Nephron progenitor cell (in vitro differentiated cells): ENCODE measurements around the gene GARIN5A.

Experiments
- DNase-seq: peaks from one replicate; pipeline ENCODE4 v3.0.0; 2021
- H3K27ac Mint-ChIP-seq: 2 replicates; pipeline ENCODE4 v1.8.0; 2021; ENCODE audit warnings: mild to moderate bottlenecking, moderate library complexity, mixed read lengths
- H3K27me3 Mint-ChIP-seq: 2 replicates; pipeline ENCODE4 v1.8.0; 2021; ENCODE audit warnings: mild to moderate bottlenecking, low read depth, mixed read lengths; ENCODE audit not compliant: poor library complexity
- H3K36me3 Mint-ChIP-seq: 2 replicates; pipeline ENCODE4 v1.8.0; 2021; ENCODE audit warnings: low read depth, mixed read lengths
- H3K4me1 Mint-ChIP-seq: 2 replicates; pipeline ENCODE4 v1.8.0; 2021; ENCODE audit warnings: mixed read lengths
- H3K4me3 Mint-ChIP-seq: 2 replicates; pipeline ENCODE4 v1.8.0; 2021; ENCODE audit warnings: mild to moderate bottlenecking, moderate library complexity, mixed read lengths
- H3K9me3 Mint-ChIP-seq: 2 replicates; pipeline ENCODE4 v1.8.0; 2021; ENCODE audit warnings: mild to moderate bottlenecking, moderate library complexity, mixed read lengths
- TF ChIP-seq, protein P1 (sequence below): fragments of 200-600 bp; sonication (generic); IDR thresholded peaks from 2 replicates; pipeline ENCODE4 v1.5.0; 2021; ENCODE audit warnings: antibody characterized with exemption

The GARIN5A gene

GRCh38 chr19:50517704-50518075 lies 41.0 kb upstream of the GARIN5A start:
- Mint-ChIP-seq H3K4me3 (no peak overlapping the region), H3K27me3 (peaks cover 6% of the 10 kb centered on the region), H3K9me3 (no peaks in the 10 kb centered on the region), H3K27ac (no peak overlapping the region), H3K4me1 (peaks cover 15% of the 10 kb centered on the region), H3K36me3 (peaks cover 6% of the 10 kb centered on the region)
- DNase-seq = no peak
- TF ChIP-seq, protein P1, sequence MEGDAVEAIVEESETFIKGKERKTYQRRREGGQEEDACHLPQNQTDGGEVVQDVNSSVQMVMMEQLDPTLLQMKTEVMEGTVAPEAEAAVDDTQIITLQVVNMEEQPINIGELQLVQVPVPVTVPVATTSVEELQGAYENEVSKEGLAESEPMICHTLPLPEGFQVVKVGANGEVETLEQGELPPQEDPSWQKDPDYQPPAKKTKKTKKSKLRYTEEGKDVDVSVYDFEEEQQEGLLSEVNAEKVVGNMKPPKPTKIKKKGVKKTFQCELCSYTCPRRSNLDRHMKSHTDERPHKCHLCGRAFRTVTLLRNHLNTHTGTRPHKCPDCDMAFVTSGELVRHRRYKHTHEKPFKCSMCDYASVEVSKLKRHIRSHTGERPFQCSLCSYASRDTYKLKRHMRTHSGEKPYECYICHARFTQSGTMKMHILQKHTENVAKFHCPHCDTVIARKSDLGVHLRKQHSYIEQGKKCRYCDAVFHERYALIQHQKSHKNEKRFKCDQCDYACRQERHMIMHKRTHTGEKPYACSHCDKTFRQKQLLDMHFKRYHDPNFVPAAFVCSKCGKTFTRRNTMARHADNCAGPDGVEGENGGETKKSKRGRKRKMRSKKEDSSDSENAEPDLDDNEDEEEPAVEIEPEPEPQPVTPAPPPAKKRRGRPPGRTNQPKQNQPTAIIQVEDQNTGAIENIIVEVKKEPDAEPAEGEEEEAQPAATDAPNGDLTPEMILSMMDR = no peak

GRCh38 chr19:50516964-50517703 lies 40.5 kb upstream of the GARIN5A start:
- no peaks in the 10 kb centered on the region for H3K9me3 Mint-ChIP-seq
- DNase-seq = no peak
- peaks cover 6% of the 10 kb centered on the region for H3K27me3 Mint-ChIP-seq
- H3K27ac Mint-ChIP-seq = no peak overlapping the region
- peaks cover 15% of the 10 kb centered on the region for H3K4me1 Mint-ChIP-seq
- TF ChIP-seq, protein P1 = no peak
- H3K4me3 Mint-ChIP-seq = no peak overlapping the region
- H3K36me3 Mint-ChIP-seq = peaks cover 6% of the 10 kb centered on the region

DNA sequence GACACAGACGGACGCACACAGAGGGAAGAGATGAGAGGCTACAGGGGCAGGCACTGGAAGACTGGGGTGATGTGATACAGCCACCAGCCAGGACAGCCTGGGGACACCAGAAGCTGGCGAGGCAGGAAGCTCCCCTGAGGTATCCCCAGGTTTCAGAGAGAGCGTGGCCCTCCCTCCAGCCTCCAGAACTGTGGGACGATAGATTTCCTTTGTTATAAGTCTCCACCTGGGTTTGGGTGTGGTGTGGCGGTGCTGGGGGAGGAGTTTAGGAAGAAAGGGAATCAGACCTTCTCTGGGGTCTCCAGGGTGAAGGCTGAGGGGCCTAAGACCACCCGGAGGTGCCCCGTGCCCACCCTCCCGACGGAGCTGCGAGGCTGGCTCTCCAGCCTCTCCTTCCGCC lies 39.8 kb upstream of the GARIN5A start:
- H3K4me1 Mint-ChIP-seq = peaks cover 21% of the 10 kb centered on the region
- no peak overlapping the region for H3K27ac Mint-ChIP-seq
- no peak for DNase-seq
- H3K36me3 Mint-ChIP-seq = peaks cover 6% of the 10 kb centered on the region
- H3K27me3 Mint-ChIP-seq = peaks cover 6% of the 10 kb centered on the region
- H3K9me3 Mint-ChIP-seq = no peaks in the 10 kb centered on the region
- TF ChIP-seq, protein P1 = no peak
- no peak overlapping the region for H3K4me3 Mint-ChIP-seq

DNA sequence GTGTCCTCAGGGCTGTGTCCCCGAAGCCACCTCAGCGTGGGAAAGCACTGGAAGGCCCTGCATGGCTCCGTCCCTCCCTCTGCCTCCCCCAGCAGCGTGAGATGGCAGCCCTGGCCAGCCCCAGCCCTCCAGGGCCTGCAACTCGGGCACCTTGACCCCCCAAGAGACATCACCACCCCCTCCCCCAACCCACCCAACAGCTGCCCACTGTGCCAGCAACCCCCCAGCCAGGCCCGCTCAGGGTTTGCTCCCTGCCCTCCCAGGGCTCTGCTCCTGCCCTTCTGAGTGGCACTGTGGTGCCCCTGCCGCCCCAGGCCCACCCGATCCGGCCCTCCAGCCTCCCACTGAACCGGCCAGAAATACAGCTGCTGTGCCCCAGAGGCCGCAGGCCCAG lies 38.5 kb upstream of the GARIN5A start:
- H3K27ac Mint-ChIP-seq = no peak overlapping the region
- no peaks in the 10 kb centered on the region for H3K9me3 Mint-ChIP-seq
- DNase-seq = no peak
- peaks cover 31% of the 10 kb centered on the region for H3K4me1 Mint-ChIP-seq
- H3K36me3 Mint-ChIP-seq = peaks cover 6% of the 10 kb centered on the region
- H3K4me3 Mint-ChIP-seq = no peak overlapping the region
- H3K27me3 Mint-ChIP-seq = peaks cover 6% of the 10 kb centered on the region
- TF ChIP-seq, protein P1 = no peak

DNA sequence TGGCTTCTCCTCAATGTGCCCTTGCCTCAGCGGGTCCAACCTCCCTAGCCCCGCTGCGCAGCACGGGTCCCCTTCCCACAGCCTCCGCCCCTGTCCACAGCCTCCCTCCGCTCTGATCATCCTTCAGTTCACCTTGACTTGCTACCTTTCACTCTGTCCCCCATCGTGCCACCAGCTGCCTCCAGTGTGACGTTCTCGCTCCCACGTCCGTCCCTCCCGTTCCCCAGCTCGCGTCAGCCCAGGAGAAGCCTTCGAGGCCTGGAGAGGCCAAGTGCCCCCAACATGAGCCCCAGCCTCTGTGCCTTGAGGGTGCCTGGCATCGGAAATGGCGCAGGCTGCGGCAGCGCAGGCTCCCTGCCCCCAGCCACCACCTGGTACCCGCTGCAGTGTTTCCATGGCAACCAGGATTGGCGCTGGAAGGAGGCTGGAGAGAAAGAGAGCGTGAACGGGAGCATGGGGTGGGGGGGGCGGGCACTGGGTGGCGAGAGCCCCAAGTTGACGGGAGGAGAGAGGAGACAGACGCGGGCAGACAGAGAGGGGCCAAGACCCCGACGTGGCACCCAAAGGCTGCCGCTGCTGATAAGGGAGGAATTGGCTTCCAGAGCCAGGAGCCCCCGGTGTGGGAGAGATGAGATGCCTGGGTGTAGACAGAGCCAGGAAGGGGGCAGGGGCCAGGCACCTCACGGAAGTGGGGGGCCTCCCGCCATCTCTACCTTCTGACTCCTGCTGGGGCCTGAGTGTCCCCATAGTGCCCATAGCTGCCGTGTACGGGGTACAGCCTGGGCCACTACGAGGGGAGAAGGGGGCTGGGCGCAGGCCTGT lies 37.9 kb upstream of the GARIN5A start:
- H3K9me3 Mint-ChIP-seq = no peaks in the 10 kb centered on the region
- peaks cover 31% of the 10 kb centered on the region for H3K4me1 Mint-ChIP-seq
- H3K36me3 Mint-ChIP-seq = peaks cover 6% of the 10 kb centered on the region
- TF ChIP-seq, protein P1 = no peak
- DNase-seq = no peak
- no peak overlapping the region for H3K4me3 Mint-ChIP-seq
- H3K27me3 Mint-ChIP-seq = peaks cover 6% of the 10 kb centered on the region
- H3K27ac Mint-ChIP-seq = peak overlapping the region; percentile 64
